ENCODE measurements around the gene FAM210B.
"Not testable (repeated sequence)": the region's sequence is repeated elsewhere in the genome, so short reads cannot be mapped to it uniquely, and the experiment has no call there.

The FAM210B gene

GRCh38 chr20:56406910-56407309, 48.1 kb downstream of the FAM210B start:
- TF ChIP-seq ZFX (IDR thresholded peaks at IDR 0.05; ENCODE audit: borderline replicate concordance) (no peak), CTCF (IDR thresholded peaks at IDR 0.05) (no peak)
- no peak overlapping the region for H3K27ac ChIP-seq

GRCh38 chr20:56409521-56409920, 50.7 kb downstream of the FAM210B start:
- TF ChIP-seq ZFX (IDR thresholded peaks at IDR 0.05; ENCODE audit: borderline replicate concordance) (no peak), CTCF (IDR thresholded peaks at IDR 0.05) (no peak)
- H3K27ac ChIP-seq, result no peak overlapping the region

GRCh38 chr20:56409956-56410355, 51.2 kb downstream of the FAM210B start:
- H3K27ac ChIP-seq, result no peak overlapping the region
- TF ChIP-seq ZFX (IDR thresholded peaks at IDR 0.05; ENCODE audit: borderline replicate concordance) (no peak), CTCF (IDR thresholded peaks at IDR 0.05) (no peak)

GRCh38 chr20:56411287-56411686, 52.5 kb downstream of the FAM210B start:
- H3K27ac ChIP-seq, result not testable (repeated sequence)

- H3K27ac ChIP-seq, result no peak within 1 kb of the TSS
- TF ChIP-seq ZFX (IDR thresholded peaks at IDR 0.05; ENCODE audit: borderline replicate concordance), result no peak
- no peak for TF ChIP-seq CTCF (IDR thresholded peaks at IDR 0.05)
These were observed 53.1 kb downstream of the FAM210B start, which contains the start of gene CASS4 for GRCh38 chr20:56411759-56412472. TSS of gene CASS4 (plus strand) at chr20:56412260. CDS start at chr20:56412459, 199 bp downstream.

- no peak for TF ChIP-seq CTCF (IDR thresholded peaks at IDR 0.05)
- no peak for TF ChIP-seq ZFX (IDR thresholded peaks at IDR 0.05; ENCODE audit: borderline replicate concordance)
- H3K27ac ChIP-seq, result no peak overlapping the region
These were observed 53.7 kb downstream of the FAM210B start for GRCh38 chr20:56412473-56412790.

GRCh38 chr20:56412949-56413348, 54.2 kb downstream of the FAM210B start:
- H3K27ac ChIP-seq, result no peak overlapping the region
- no peak for TF ChIP-seq ZFX (IDR thresholded peaks at IDR 0.05; ENCODE audit: borderline replicate concordance)
- no peak for TF ChIP-seq CTCF (IDR thresholded peaks at IDR 0.05)
